SKM-1 treated with dmso at 0.1 percent for 144 hours (cell line): ENCODE data around the gene COIL.

Experiments
- DNase-seq: peaks from one replicate; lab custom pipeline; 2025; ENCODE audit not compliant: unreplicated experiment; lab: John Stamatoyannopoulos, UW

The COIL gene

GRCh38 chr17:56936697-56937322 lies 24.0 kb downstream of the COIL start:
- no peak for DNase-seq

- DNase-seq, result no peak
These were observed 25.4 kb downstream of the COIL start for GRCh38 chr17:56935461-56935860.

GRCh38 chr17:56934280-56934679 lies 26.6 kb downstream of the COIL start:
- DNase-seq, result no peak

GRCh38 chr17:56933868-56934267 lies 27.0 kb downstream of the COIL start:
- DNase-seq, result no peak

- no peak for DNase-seq
These were observed 27.6 kb downstream of the COIL start for GRCh38 chr17:56933151-56933745.

- DNase-seq, result no peak
These were observed 30.0 kb downstream of the COIL start for GRCh38 chr17:56930739-56931337.

GRCh38 chr17:56929362-56929969 lies 31.4 kb downstream of the COIL start:
- DNase-seq, result no peak

GRCh38 chr17:56928586-56928985 lies 32.3 kb downstream of the COIL start:
- no peak for DNase-seq

- no peak for DNase-seq
These were observed 34.1 kb downstream of the COIL start for GRCh38 chr17:56926704-56927103.

GRCh38 chr17:56926270-56926669 lies 34.6 kb downstream of the COIL start:
- DNase-seq, result no peak

GRCh38 chr17:56925088-56925487 lies 35.8 kb downstream of the COIL start:
- no peak for DNase-seq

GRCh38 chr17:56919717-56920116 lies 41.1 kb downstream of the COIL start:
- no peak for DNase-seq

GRCh38 chr17:56918916-56919315 lies 41.9 kb downstream of the COIL start:
- peak; percentile 87 for DNase-seq

GRCh38 chr17:56917559-56918296 lies 43.1 kb downstream of the COIL start:
- DNase-seq, result no peak

GRCh38 chr17:56914581-56915273 lies 46.1 kb downstream of the COIL start:
- no peak for DNase-seq

- DNase-seq, result peak; percentile 84
These were observed 46.8 kb downstream of the COIL start, which contains the start of gene TRIM25 for GRCh38 chr17:56913867-56914580. TRIM25 (minus strand) TSS chr17:56914049; CDS start chr17:56913988, 61 bp downstream.

- DNase-seq, result no peak
These were observed 47.4 kb downstream of the COIL start for GRCh38 chr17:56913353-56913866.

- DNase-seq, result no peak
These were observed 47.9 kb downstream of the COIL start for GRCh38 chr17:56913000-56913311.

GRCh38 chr17:56912105-56912999 lies 48.5 kb downstream of the COIL start:
- no peak for DNase-seq
